ENCODE measurements around the gene UBAP1L.
"Not testable (repeated sequence)": the region's sequence is repeated elsewhere in the genome, so short reads cannot be mapped to it uniquely, and the experiment has no call there.

DNA sequence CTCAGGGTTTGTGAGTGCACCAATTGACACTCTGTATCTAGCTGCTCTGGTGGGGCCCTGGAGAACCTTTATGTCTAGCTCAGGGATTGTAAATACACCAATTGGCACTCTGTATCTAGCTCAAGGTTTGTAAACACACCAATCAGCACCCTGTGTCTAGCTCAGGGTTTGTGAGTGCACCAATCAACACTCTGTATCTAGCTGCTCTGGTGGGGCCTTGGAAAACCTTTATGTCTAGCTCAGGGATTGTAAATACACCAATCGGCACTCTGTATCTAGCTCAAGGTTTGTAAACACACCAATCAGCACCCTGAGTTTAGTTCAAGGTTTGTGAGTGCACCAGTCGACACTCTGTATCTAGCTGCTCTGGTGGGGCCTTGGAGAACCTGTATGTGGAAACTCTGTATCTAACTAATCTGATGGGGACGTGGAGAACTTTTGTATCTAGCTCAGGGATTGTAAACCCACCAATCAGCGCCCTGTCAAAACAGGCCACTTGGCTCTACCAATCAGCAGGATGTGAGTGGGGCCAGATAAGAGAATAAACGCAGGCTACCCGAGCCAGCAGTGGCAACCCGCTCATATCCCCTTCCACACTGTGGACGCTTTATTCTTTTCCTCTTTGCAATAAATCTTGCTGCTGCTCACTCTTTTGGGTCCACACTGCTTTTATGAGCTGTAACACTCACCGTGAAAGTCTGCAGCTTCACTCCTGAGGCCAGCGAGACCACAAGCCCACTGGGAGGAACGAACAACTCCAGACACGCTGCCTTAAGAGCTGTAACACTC is 39.2 kb downstream of the UBAP1L start:
- TF ChIP-seq, protein P1, sequence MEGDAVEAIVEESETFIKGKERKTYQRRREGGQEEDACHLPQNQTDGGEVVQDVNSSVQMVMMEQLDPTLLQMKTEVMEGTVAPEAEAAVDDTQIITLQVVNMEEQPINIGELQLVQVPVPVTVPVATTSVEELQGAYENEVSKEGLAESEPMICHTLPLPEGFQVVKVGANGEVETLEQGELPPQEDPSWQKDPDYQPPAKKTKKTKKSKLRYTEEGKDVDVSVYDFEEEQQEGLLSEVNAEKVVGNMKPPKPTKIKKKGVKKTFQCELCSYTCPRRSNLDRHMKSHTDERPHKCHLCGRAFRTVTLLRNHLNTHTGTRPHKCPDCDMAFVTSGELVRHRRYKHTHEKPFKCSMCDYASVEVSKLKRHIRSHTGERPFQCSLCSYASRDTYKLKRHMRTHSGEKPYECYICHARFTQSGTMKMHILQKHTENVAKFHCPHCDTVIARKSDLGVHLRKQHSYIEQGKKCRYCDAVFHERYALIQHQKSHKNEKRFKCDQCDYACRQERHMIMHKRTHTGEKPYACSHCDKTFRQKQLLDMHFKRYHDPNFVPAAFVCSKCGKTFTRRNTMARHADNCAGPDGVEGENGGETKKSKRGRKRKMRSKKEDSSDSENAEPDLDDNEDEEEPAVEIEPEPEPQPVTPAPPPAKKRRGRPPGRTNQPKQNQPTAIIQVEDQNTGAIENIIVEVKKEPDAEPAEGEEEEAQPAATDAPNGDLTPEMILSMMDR (conservative IDR thresholded peaks at IDR 0.05), result not testable (repeated sequence)
- TF ChIP-seq EZH2 (IDR thresholded peaks at IDR 0.05; ENCODE audit: low read depth), result not testable (repeated sequence)
